EL (cell line): Measurements from ENCODE around the gene DNAJA3.

Source experiments
- DNase-seq: peaks from one replicate; pipeline ENCODE4 v3.0.0-alpha.2; 2016

DNAJA3 gene

DNA sequence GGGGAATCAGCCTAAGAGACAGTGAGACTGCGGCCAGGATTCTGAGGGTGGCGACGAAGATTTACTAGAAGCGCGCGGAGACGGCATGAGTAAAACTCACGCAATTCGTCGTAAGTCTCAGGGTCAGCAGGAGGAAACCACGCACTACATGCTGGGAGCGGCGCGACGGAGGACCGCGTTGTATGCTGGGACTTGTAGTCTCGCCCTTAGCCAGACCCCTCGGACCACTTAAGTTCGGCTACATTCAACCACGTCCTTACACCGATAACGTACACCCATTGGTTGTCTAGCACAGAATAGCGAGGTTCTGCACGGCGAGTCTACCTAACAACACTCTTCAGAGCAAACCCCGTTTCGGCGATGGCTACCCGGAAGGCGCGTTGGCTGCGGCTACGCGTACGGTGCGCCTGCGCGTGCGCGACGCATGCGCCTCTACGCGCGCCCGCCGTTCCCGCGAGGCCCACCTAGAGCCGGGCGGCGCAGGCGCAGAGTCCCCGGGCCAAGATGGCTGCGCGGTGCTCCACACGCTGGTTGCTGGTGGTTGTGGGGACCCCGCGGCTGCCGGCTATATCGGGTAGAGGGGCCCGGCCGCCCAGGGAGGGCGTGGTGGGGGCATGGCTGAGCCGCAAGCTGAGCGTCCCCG lies at the start of gene DNAJA3:
Gene DNAJA3, plus strand, starts transcription at position 491 of the 643 bp plus-strand sequence. Its CDS starts 14 bp downstream, at position 505.
- DNase-seq: peak; percentile 93

DNA sequence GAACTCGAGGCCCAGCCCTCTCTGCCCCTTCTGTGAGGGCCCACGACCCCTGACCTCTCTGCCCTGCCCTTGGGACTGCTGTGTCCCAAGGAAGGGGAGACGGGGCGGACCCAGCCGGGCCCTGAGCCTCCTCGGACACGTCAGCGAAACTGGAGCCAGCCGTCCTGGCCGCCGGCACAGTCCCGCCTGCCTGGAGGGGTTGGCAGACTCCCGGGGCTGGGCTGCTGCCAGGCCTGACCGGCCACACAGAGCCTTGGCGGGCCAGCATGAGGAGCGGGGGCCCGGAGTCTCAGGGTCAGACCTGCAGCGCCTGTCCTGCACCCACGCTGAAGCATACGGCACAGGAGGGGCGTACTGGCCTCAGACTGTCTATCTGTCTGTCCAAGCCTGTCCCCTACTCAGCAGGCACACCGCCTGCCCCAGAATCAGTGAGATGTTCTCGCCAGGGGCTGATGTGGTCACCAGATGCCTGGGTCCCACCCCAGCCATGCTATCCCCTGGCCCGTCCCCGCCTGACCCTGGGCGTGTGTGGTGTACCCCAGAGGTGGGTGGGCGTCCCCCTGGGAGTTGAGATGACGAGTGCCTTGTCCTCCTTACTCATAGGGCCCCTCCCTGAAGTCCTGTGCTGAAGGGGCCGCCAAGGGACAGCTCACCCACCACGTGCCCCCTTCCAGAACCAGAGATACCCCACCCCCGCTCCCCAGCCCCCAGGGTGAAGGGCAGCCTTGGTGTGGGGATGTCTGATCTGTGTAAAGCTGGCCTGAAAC lies 49.4 kb upstream of the DNAJA3 start:
- DNase-seq: peak; percentile 89

- DNase-seq: no peak
Measured at GRCh38 chr16:4376893-4377572, 48.6 kb upstream of the DNAJA3 start.

GRCh38 chr16:4377573-4378154 lies 48.0 kb upstream of the DNAJA3 start:
- no peak for DNase-seq

GRCh38 chr16:4378161-4378666 lies 47.5 kb upstream of the DNAJA3 start:
- no peak for DNase-seq

GRCh38 chr16:4378999-4379690 lies 46.5 kb upstream of the DNAJA3 start:
- no peak for DNase-seq

DNA sequence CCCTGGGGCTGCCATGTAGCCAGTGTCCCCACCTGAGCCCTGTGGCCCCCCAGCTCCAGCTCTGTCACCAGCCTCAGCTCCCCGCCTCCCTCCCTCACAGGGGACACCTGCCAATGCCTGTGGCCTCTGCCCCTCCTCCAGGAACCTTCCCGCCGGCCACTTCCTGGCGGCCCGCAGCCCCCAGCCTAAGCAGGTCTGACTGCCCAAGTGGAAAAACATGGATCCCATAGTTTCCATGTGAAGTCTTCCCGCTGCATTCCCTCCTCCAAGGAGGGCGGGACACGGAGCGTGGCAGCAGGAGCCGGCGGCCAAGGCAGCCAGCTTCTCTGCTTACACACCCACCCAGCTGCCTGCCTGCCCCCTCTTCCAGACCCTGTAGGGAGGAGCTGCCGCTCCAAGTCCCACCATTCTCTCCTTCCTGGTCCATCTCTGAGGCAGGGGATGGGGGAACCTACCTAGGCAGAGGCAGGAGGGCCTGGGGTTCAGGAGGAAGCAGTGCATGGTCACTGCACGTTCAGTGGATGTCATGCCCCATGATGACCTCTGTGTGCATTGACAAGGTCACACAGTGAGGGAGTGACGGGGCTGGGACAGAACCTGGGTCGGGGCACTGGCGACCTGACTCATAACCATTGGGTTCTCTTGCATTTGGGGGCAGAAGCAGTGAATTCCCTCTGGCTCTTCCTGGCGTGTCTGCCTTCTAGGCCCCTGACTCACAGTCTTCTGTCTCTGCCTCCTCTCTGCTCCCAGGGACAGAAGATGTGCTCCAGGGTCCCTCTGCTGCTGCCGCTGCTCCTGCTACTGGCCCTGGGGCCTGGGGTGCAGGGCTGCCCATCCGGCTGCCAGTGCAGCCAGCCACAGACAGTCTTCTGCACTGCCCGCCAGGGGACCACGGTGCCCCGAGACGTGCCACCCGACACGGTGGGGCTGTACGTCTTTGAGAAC lies 45.3 kb upstream of the DNAJA3 start:
- DNase-seq: no peak

DNA sequence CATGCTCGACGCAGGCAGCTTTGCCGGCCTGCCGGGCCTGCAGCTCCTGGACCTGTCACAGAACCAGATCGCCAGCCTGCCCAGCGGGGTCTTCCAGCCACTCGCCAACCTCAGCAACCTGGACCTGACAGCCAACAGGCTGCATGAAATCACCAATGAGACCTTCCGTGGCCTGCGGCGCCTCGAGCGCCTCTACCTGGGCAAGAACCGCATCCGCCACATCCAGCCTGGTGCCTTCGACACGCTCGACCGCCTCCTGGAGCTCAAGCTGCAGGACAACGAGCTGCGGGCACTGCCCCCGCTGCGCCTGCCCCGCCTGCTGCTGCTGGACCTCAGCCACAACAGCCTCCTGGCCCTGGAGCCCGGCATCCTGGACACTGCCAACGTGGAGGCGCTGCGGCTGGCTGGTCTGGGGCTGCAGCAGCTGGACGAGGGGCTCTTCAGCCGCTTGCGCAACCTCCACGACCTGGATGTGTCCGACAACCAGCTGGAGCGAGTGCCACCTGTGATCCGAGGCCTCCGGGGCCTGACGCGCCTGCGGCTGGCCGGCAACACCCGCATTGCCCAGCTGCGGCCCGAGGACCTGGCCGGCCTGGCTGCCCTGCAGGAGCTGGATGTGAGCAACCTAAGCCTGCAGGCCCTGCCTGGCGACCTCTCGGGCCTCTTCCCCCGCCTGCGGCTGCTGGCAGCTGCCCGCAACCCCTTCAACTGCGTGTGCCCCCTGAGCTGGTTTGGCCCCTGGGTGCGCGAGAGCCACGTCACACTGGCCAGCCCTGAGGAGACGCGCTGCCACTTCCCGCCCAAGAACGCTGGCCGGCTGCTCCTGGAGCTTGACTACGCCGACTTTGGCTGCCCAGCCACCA lies 44.4 kb upstream of the DNAJA3 start:
- DNase-seq: no peak

DNA sequence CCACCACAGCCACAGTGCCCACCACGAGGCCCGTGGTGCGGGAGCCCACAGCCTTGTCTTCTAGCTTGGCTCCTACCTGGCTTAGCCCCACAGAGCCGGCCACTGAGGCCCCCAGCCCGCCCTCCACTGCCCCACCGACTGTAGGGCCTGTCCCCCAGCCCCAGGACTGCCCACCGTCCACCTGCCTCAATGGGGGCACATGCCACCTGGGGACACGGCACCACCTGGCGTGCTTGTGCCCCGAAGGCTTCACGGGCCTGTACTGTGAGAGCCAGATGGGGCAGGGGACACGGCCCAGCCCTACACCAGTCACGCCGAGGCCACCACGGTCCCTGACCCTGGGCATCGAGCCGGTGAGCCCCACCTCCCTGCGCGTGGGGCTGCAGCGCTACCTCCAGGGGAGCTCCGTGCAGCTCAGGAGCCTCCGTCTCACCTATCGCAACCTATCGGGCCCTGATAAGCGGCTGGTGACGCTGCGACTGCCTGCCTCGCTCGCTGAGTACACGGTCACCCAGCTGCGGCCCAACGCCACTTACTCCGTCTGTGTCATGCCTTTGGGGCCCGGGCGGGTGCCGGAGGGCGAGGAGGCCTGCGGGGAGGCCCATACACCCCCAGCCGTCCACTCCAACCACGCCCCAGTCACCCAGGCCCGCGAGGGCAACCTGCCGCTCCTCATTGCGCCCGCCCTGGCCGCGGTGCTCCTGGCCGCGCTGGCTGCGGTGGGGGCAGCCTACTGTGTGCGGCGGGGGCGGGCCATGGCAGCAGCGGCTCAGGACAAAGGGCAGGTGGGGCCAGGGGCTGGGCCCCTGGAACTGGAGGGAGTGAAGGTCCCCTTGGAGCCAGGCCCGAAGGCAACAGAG lies 43.5 kb upstream of the DNAJA3 start:
- DNase-seq: no peak

GRCh38 chr16:4382795-4383357 lies 42.8 kb upstream of the DNAJA3 start:
- no peak for DNase-seq

DNA sequence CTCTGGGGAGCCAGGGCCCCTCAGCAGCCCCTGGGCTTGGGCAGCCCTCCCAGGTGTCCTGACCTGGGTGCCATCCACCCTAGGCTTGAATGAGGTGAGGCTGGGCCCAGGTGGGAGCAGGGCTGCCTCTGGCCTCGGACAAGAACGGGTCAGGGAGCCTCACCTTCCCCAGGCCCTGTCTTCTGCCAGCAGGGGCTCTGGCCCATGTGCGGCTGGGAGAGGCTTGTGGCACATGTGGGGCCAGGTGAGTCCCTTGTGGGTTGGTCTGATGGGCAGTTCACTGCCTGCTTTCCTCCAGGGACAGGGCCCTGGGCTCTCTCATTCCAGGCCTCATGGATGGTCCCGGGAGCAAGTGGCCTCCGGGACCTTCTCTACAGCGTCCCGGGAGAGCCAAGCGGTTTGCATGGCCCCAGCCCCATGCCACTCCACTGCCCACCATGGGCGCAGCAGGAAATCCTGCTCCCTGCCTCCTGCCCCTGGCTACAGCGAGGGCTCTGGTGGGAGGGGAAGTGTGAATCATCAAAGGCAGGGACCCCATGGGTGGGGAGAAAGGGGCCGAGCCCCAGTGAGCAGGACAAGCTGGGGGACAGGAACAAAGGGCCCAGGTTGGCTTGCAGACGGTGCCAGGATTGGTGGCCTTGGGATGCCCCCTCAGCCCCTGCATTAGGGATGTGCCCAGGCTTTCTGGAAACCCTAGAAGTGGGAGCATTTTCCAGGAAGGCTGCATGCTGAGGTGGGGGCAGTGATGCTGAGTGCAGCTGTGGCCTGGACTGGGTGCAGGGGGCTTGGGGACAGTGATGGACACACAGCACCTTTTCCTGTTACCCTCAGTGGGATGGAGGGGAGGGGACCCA lies 41.9 kb upstream of the DNAJA3 start:
- DNase-seq: no peak

- DNase-seq: no peak
Measured at GRCh38 chr16:4384509-4384942, 41.1 kb upstream of the DNAJA3 start.

DNA sequence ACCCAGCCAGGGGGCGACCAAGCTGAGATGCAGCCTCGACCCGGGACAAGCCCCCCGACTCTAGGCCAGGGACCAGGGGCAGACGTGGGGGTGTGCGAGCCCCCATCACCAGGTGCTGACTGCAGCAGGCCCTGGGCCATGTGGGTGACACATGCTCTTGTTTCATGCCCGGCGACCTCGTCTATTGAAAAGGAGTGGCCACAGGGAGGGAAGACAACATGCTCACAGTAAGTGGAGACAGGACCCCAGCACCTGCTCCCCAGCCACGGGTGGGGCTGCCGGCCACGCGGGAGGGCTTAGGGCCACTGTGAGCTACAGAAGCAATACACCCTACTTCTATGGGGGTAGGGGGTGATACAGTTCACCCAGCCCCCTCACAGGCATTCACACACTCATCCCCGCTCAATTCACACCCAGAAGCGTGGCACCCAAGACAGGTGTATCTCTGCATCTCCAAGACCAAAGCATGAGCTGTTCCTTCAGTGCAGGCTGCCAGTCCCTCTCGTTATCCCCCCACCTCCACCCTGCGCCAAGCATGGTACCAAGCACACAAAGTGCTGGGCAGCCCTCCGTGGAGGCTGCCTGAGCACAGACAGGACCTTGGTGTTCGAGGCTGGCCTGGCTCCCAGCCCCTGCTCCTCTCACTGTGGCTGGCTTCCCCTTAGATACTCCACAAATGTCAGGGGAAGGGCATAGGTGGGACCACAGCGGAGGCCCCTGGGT lies 40.4 kb upstream of the DNAJA3 start:
- DNase-seq: no peak

DNA sequence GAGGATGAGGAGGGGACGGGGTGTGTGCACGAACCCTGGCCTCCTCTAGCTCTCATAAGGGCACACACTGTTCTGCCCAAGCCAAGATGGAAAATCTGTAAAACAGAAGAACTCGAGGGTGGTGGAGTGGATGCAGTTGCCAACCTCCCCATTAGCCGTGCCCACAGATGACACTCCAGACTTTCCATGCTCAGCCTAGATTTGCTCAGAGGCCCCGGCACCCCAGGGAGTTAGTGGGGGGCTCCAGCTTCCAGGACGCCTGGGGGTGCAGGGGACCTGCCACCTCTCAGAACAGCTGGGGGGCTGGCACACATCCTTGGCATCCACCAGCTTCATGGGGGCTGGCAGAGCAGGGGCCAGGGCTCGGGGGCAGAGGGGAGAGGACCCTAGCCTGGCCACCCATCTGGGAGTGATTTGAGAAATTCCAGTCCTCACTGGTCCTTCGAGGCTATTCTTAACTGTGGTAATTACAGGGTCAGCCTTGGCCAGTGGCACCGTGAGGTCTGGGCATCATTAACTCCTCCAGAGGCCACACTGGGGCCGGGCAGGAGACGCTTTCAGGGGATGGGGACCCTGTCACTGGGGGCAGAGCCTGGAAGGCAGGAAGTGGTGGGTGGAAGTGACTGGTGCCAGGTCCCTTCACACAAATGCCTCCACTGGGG lies 39.7 kb upstream of the DNAJA3 start:
- DNase-seq: no peak

DNA sequence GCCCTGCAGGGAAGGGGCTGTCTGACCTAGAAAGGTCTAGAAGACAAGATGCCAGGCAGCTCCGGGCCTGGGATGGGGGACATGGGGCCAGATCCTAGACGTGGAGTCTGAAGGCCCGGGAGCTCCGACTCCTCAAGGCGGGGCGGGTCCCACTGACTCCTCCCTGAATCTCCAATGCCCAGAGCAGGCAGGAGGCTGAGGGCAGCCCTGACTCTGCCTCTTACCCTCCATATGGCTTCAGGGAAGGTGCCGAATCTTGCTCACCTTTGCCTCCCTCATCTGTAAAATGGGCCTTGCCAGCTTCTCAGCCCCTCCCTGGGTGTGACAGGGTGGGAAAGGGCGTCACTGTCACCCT lies 39.2 kb upstream of the DNAJA3 start:
- DNase-seq: peak; percentile 51

DNA sequence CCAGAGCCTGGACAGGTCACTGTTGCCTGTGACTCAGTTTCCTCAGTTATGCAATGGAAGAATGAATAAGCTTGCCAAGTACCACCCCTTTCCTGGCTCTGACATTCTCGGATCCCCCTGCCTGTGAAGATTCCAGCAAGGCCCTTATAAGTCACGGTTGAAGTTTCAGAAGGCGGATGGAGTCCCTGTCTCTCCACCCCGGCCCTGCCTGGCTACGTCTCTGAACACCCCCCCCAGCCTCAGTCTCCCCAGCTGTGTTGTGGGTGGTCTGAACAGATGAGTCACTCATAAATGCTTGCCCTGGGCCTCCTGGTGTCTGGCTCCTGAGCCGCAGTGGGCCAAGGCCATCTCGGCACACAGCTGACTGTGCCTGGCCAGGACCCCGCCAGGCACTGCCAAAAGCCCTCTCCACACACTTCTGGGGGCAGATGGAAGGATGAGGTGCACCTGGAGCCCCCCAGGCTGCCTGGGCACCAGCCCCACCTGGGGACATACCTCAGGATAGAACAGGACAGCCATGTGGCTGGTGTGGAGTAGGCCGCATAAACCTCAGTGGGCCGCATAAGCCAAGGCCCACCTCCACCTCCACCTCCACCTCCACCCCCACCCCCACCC lies 38.6 kb upstream of the DNAJA3 start:
- no peak for DNase-seq
